Subcutaneous abdominal adipose tissue (tissue), 5 donors: ENCODE data around the gene KLHL15.

Experiments
- H3K27ac ChIP-seq: one replicate; pipeline ENCODE4 v1.7.0; 2013; ENCODE audit warnings: low read depth, mild to moderate bottlenecking, inconsistent platforms, low read length, moderate library complexity
- H3K27me3 ChIP-seq, 5 donors: one replicate each; pipeline ENCODE4 v1.7.0; 2013; ENCODE audit warnings: low read length in 5 of 5, inconsistent platforms in 1 of 5; ENCODE audit not compliant: control insufficient read depth in 5 of 5, insufficient read depth in 4 of 5
- H3K36me3 ChIP-seq, 5 donors: one replicate each; pipeline ENCODE4 v1.7.0; 2013; ENCODE audit warnings: low read length in 5 of 5; ENCODE audit not compliant: control insufficient read depth in 5 of 5, insufficient read depth in 5 of 5
- H3K4me1 ChIP-seq, 5 donors: one replicate each; pipeline ENCODE4 v1.7.0; 2013; ENCODE audit warnings: low read length in 5 of 5, mild to moderate bottlenecking in 3 of 5, moderate library complexity in 1 of 5; ENCODE audit not compliant: control insufficient read depth in 5 of 5, insufficient read depth in 5 of 5
- H3K4me3 ChIP-seq, 5 donors: one replicate each; pipeline ENCODE4 v1.7.0; 2013; ENCODE audit warnings: low read length in 5 of 5, low read depth in 1 of 5
- H3K9ac ChIP-seq, 5 donors: one replicate each; pipeline ENCODE4 v1.7.0; 2013; ENCODE audit warnings: low read length in 5 of 5, mild to moderate bottlenecking in 4 of 5, moderate library complexity in 3 of 5
- H3K9me3 ChIP-seq, 5 donors: one replicate each; pipeline ENCODE4 v1.7.0; 2013; ENCODE audit warnings: low read length in 5 of 5; ENCODE audit not compliant: control insufficient read depth in 5 of 5
- donor health status: healthy.
- donor health status: healthy.
- donor health status: healthy.
- donor health status: healthy.
- donor health status: healthy.

Gene KLHL15

GRCh38 chrX:23937100-23937499 is 89.9 kb downstream of the KLHL15 start:
- Histone ChIP-seq H3K9ac (no peak overlapping the region), H3K27me3 (peaks cover 0 to 4% (median 0%) of the 10 kb centered on the region in 5 donors), H3K27ac (no peak overlapping the region), H3K4me3 (no peak overlapping the region), H3K9me3 (no peaks in the 10 kb centered on the region), H3K36me3 (no peaks in the 10 kb centered on the region), H3K4me1 (no peaks in the 10 kb centered on the region)

- H3K4me3 ChIP-seq, result no peak overlapping the region
- H3K9ac ChIP-seq, result no peak overlapping the region
- no peaks in the 10 kb centered on the region for H3K36me3 ChIP-seq
- H3K27ac ChIP-seq, result no peak overlapping the region
- H3K4me1 ChIP-seq, result no peaks in the 10 kb centered on the region
- H3K27me3 ChIP-seq, result peaks cover 0 to 4% (median 0%) of the 10 kb centered on the region in 5 donors
- H3K9me3 ChIP-seq, result no peaks in the 10 kb centered on the region
Observed at GRCh38 chrX:23936180-23936579, 90.8 kb downstream of the KLHL15 start.

GRCh38 chrX:23935106-23935505 is 91.9 kb downstream of the KLHL15 start:
- Histone ChIP-seq H3K4me1 (no peaks in the 10 kb centered on the region), H3K27me3 (peaks cover 0 to 4% (median 0%) of the 10 kb centered on the region in 5 donors), H3K9me3 (no peaks in the 10 kb centered on the region), H3K9ac (no peak overlapping the region), H3K4me3 (peak overlapping the region in 2 of 5 donors; percentile 7 to 22), H3K27ac (no peak overlapping the region), H3K36me3 (no peaks in the 10 kb centered on the region)
